OCI-LY7 (cell line): ENCODE data around the gene ADAMTS13. TPM values are rescaled to one million over a fixed set of nuclear protein-coding genes. Genes with fewer than 3 reads are reported as not detected.

Experiments
- BruUV-seq: library from RNA; stranded (reverse); fragments of 400-500 nt; replicated peaks from 2 replicates; lab custom pipeline; 2021; lab: Mats Ljungman, UMichigan
- CTCF ChIA-PET: fragments of 300-600 bp; sonication (Branson Sonifier 250); formaldehyde crosslinking; loops from one replicate; lab custom pipeline; 2022; ENCODE audit warnings: antibody characterized with exemption; ENCODE audit not compliant: unreplicated experiment; lab: Charles Lee
- POLR2A ChIA-PET: fragments of 300-600 bp; sonication (Branson Sonifier 250); formaldehyde crosslinking; loops from one replicate; lab custom pipeline; 2022; ENCODE audit warnings: antibody characterized with exemption; lab: Charles Lee
- DNase-seq: peaks from one replicate; pipeline ENCODE4 v3.0.0-alpha.2; 2015; ENCODE audit warnings: low spot score
- H2AFZ ChIP-seq: fragments of 200-600 bp; sonication (generic), shearing (Covaris generic); 2 replicates; pipeline ENCODE4 v1.6.1; 2014; ENCODE audit warnings: mild to moderate bottlenecking, antibody characterized with exemption, low read length, moderate library complexity
- H3K27ac ChIP-seq: fragments of 200-600 bp; sonication (generic); 2 replicates; pipeline ENCODE4 v1.5.1; 2014; ENCODE audit warnings: mixed run types, low read depth, mild to moderate bottlenecking, moderate library complexity, low read length, inconsistent platforms; ENCODE audit not compliant: poor library complexity, severe bottlenecking
- H3K36me3 ChIP-seq: fragments of 200-600 bp; sonication (generic); 2 replicates; pipeline ENCODE4 v1.6.1; 2014; ENCODE audit warnings: mild to moderate bottlenecking, antibody characterized with exemption, low read length, moderate library complexity, mixed read lengths; ENCODE audit not compliant: insufficient read depth
- H3K4me1 ChIP-seq: fragments of 200-600 bp; sonication (generic); 2 replicates; pipeline ENCODE4 v1.5.1; 2014; ENCODE audit warnings: mild to moderate bottlenecking, low read length; ENCODE audit not compliant: insufficient read depth, poor library complexity, severe bottlenecking
- H3K4me2 ChIP-seq: fragments of 200-600 bp; sonication (generic); 2 replicates; pipeline ENCODE4 v1.6.1; 2014; ENCODE audit warnings: mild to moderate bottlenecking, low read length
- H3K4me3 ChIP-seq: fragments of 200-600 bp; sonication (generic); 2 replicates; pipeline ENCODE4 v1.5.1; 2014; ENCODE audit warnings: mild to moderate bottlenecking, low read depth, low read length; ENCODE audit not compliant: poor library complexity, severe bottlenecking
- H3K79me2 ChIP-seq: fragments of 200-600 bp; sonication (generic); 2 replicates; pipeline ENCODE4 v1.6.1; 2016; ENCODE audit warnings: low read depth, mild to moderate bottlenecking, low read length, moderate library complexity, mixed read lengths; ENCODE audit not compliant: insufficient read depth
- H3K9me2 ChIP-seq: fragments of 200-600 bp; sonication (generic); 2 replicates; pipeline ENCODE4 v1.6.1; 2016; ENCODE audit warnings: mild to moderate bottlenecking, low read length, mixed read lengths; ENCODE audit not compliant: insufficient read depth
- H3K9me3 ChIP-seq: fragments of 200-600 bp; sonication (generic); 2 replicates; pipeline ENCODE4 v1.6.1; 2014; ENCODE audit warnings: mild to moderate bottlenecking, mixed run types, low read length, mixed read lengths
- H4K20me1 ChIP-seq: fragments of 200-600 bp; sonication (generic); 2 replicates; pipeline ENCODE4 v1.6.1; 2014; ENCODE audit warnings: mild to moderate bottlenecking, antibody characterized with exemption, low read length, moderate library complexity, mixed read lengths; ENCODE audit not compliant: insufficient read depth
- CTCF ChIP-seq: fragments of 200-600 bp; sonication (generic); conservative IDR thresholded peaks from 2 replicates; pipeline ENCODE4 v1.5.1; 2014; ENCODE audit warnings: mild to moderate bottlenecking, antibody characterized with exemption, low read length, moderate library complexity, mixed read lengths
- EZH2phosphoT487 ChIP-seq: fragments of 200-600 bp; sonication (generic); IDR thresholded peaks from 2 replicates; pipeline ENCODE4 v1.6.1; 2018; ENCODE audit warnings: low read depth, borderline replicate concordance, mild to moderate bottlenecking, mixed run types, antibody characterized with exemption, low read length, moderate library complexity, mixed read lengths
- intact Hi-C: fragments of 100-400 bp; cut with micrococcal nuclease; formaldehyde crosslinking; loops from one replicate; pipeline ENCODE4 v1.10.0; 2022; ENCODE audit not compliant: unreplicated experiment
- total RNA-seq, 2 experiments: library from RNA; depleted of rRNA in 1 of 2; stranded (reverse); fragments of >200 nt in 1 of 2; shearing (Covaris generic) in 1 of 2; gene quantifications; 2 replicates each; pipeline ENCODE4 v1.2.3, GENCODE V29; 2014 to 2022

ADAMTS13 gene
- total RNA-seq, 2 experiments from 2014 or later, result 6.2 to 18.1 TPM

GRCh38 chr9:133463234-133463863, 41.2 kb downstream of the ADAMTS13 start:
- DNase-seq, result peak; percentile 51
- ChIA-PET POLR2A (interaction anchor here (0.6 kb wide), 1 partner anchor 1435 kb away, joined by 3 read pairs; no protein-coding TSS in a partner anchor), CTCF (interaction anchor here (0.9 to 1.2 kb wide), 2 partner anchors 15 to 47 kb away, joined by 3 read pairs; no protein-coding TSS in a partner anchor)
- Histone ChIP-seq H3K4me3 (no peak overlapping the region), H3K4me1 (peaks cover 39% of the 10 kb centered on the region), H2AFZ (no peak overlapping the region), H3K36me3 (no peaks in the 10 kb centered on the region), H3K9me2 (no peaks in the 10 kb centered on the region), H3K4me2 (peak overlapping the region; percentile 93; the same call in 1 of the 2 replicates), H3K9me3 (no peaks in the 10 kb centered on the region), H4K20me1 (no peaks in the 10 kb centered on the region), H3K27ac (no peak overlapping the region), H3K79me2 (no peaks in the 10 kb centered on the region)
- BruUV-seq, result no TSS peak
- no peak for TF ChIP-seq EZH2phosphoT487
- peak; percentile 78 for TF ChIP-seq CTCF
- intact Hi-C loops, result loop anchor here (5.0 kb wide), 1 partner anchor 106 kb away; the partner anchor contains the start of genes SURF1 and SURF2

- CTCF ChIA-PET, result interaction anchor here (1.2 kb wide), 1 partner anchor 48 kb away, joined by 3 read pairs; no protein-coding TSS in a partner anchor
- intact Hi-C loops, result loop anchor here (5.0 kb wide), 1 partner anchor 107 kb away; the partner anchor contains the start of genes SURF1 and SURF2
- POLR2A ChIA-PET, result no interaction called here
Observed at GRCh38 chr9:133463864-133464615, 41.9 kb downstream of the ADAMTS13 start.

More at GRCh38 chr9:133463864-133464615, 41.9 kb downstream of the ADAMTS13 start:
- no peak overlapping the region for H3K27ac ChIP-seq
- no peak overlapping the region for H2AFZ ChIP-seq
- no peak for DNase-seq
- no peak for TF ChIP-seq CTCF
- TF ChIP-seq EZH2phosphoT487, result no peak
- H3K9me2 ChIP-seq, result no peaks in the 10 kb centered on the region
- no peaks in the 10 kb centered on the region for H3K9me3 ChIP-seq
- no peaks in the 10 kb centered on the region for H3K36me3 ChIP-seq
- no peaks in the 10 kb centered on the region for H4K20me1 ChIP-seq
- no TSS peak for BruUV-seq
- no peak overlapping the region for H3K4me2 ChIP-seq
- H3K79me2 ChIP-seq, result no peaks in the 10 kb centered on the region
- peaks cover 34% of the 10 kb centered on the region for H3K4me1 ChIP-seq
- H3K4me3 ChIP-seq, result no peak overlapping the region
